Measurements from ENCODE around the gene VRK2.

The VRK2 gene

DNA sequence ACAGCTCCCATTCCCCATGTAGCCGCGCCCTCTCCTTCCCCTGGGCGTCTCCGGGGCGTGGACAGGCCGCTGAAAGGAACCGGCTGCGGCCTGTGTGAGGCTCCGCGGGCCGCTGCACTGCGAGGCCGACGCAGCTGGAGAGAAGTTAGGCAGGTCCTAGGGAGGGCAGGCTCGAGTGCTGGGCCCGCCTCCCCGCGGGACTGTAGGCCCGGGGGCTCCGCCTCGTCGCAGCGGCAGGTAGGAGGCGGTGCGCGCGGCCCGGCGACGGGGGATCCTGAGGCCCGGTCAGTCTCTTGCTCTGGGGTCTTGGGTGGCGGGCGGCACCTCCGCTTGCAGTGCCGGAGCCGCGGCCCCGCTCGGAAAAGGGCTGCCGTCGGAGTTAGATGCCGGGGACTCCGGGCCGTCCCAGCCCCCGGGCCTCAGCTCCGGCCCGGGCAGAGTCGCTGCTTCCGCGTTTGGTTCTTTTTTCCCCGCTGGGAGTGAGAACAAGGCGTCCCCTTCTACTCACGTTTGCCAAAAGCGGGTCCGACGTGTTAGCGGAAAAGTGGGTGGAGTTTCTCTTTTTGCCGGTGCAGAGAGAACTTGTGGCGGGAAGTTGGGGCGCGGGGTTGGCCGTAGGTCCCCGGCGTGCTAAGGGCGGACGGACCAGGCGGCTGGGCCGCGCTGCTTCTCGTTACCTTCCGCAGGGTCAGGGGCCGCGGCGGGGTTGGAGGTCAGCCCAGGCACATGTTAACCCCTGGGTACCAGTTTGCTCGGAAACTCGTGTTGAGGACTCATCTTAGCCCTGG is at the start of gene VRK2:
VRK2 (plus strand) TSS at position 222 of the 788 bp plus-strand sequence. CDS start 2,026 bp downstream, outside the sequence.
- DNase-seq (ENCODE audit: low spot score), result peak; percentile 95

- DNase-seq (ENCODE audit: low spot score), result no peak
Observed at GRCh38 chr2:58006256-58006951, 40.2 kb upstream of the VRK2 start.

- DNase-seq (ENCODE audit: low spot score), result no peak
Observed at GRCh38 chr2:58006952-58007284, 39.7 kb upstream of the VRK2 start.

DNA sequence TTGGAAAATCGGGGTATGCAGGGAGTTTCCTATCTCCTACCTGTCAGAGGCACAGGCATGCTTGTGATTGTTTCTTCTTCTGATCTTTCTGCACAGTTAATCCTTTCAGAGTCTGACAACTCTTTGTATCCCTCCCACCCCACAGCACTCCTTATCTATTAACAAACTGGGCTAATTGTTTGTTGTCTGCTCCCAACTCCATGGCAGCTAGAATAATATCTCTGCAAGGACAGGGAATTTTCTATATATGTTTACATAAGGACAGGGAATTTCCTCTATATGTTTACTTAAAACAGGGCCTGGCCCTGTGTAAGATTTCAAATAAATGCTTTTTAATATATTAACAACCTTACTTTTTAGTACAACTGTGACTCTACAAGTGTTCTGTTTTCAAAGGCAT is 36.0 kb upstream of the VRK2 start:
- no peak for DNase-seq (ENCODE audit: low spot score)

- no peak for DNase-seq (ENCODE audit: low spot score)
Observed at GRCh38 chr2:58019229-58019628, 27.4 kb upstream of the VRK2 start.

DNA sequence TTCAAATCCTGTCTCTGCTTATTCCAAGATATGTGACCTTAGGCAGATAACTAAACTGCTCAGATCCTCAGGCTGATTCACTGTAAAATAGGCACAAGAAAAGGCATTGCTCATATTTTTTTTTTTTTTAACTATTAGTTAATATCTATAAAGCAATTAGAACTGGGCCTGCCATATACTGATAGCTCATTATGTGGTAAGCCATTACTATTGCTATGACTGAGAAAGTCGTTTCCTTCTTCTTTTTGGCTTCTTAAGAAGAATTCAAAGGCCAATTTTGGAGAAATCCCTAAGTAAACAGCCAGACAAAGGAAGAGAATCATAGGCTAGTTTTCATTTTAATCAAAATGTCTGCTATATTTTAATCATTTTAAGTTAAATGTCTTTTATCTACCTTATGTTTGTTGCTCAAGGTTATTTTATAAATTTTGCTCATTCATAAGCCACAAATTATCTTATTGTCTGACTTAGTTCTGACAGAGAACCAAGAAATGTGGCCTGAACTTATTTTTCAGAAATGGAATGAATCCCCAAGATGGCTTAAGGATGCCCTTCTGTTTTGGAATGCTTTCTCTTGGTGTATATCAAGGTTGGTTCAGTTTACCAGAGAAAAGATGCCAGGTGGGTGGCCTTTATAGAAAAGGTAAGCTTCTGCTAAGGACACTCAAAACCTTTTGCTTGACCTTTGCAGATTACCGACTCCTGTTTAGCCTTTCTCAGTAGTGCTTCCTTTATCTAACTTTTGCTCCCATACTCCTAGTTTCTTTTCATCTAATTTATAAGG is 21.3 kb upstream of the VRK2 start:
- DNase-seq (ENCODE audit: low spot score), result no peak

DNA sequence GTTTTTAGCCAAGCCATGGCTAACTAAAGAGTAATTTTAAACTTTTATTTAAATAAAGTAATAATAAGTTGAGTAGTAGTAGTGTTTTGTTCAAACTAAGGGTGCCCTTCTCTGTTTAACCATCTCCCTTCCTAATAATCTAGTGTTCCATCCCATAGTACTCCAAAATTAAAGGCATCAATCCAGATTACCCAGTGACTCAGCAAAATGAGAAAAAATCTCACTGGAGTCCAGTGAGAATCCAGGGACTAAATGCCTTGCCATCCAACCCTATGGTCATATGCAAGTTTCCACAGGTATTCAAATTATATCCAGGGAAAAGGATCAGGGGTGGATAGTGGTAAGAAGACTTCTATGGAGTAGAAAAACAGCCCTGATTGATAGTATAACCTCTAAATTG is 19.6 kb upstream of the VRK2 start:
- DNase-seq (ENCODE audit: low spot score), result no peak

DNA sequence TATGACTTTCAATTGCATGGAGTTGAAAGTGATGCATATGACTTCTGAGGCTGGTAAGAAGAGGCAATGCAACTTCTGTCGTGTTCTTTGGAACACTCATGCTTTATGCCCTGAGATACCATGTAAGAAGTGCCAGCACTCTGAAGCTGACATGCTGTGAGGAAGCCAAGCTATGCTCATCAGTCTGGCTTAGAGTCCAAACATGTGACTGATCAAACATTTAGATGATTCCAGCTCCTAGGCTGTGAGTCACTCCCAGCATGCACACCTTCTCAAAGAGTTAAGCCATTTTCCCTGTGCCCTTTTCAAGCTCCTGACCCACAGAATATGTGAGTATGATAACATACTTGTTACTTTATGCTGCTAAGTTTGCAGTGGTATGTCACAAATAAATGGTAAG is 15.8 kb upstream of the VRK2 start:
- DNase-seq (ENCODE audit: low spot score), result no peak

GRCh38 chr2:58032016-58032763 is 14.4 kb upstream of the VRK2 start:
- DNase-seq (ENCODE audit: low spot score), result peak; percentile 47

DNA sequence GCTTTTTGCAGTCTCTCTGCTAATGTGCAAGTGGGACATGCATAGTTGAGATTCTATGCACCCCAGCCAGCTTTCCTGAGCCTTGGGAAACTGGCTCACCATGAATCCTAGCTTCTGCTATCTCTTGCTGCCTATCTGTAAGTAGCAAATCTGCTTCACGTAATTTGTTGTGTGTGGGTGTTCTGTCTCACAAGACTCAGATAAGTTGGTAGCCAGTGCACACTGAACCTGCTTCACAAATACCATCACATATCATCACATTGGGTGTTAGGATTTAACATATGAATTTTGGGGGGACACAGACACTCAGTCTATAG is 13.9 kb upstream of the VRK2 start:
- DNase-seq (ENCODE audit: low spot score), result no peak

DNA sequence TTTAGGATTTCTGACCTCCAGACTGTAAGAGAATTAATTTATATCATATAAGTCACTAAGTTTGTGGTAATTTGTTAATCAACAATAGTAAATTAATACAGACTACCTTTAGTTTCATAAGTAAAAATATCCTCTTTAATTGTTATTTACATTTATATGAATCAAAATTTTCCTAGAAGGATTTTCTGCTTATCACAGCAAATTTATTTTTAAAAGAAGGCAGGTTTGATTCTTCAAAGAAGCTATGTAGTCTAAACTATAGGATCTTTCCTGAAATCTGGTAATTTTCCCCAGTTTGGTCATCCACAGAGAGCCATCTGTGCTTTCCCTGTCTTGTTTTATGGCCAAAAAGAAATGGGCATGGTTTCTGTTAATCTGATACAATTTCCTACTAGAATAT is 13.1 kb upstream of the VRK2 start:
- DNase-seq (ENCODE audit: low spot score), result no peak

GRCh38 chr2:58035352-58035751 is 11.3 kb upstream of the VRK2 start:
- DNase-seq (ENCODE audit: low spot score), result no peak

DNA sequence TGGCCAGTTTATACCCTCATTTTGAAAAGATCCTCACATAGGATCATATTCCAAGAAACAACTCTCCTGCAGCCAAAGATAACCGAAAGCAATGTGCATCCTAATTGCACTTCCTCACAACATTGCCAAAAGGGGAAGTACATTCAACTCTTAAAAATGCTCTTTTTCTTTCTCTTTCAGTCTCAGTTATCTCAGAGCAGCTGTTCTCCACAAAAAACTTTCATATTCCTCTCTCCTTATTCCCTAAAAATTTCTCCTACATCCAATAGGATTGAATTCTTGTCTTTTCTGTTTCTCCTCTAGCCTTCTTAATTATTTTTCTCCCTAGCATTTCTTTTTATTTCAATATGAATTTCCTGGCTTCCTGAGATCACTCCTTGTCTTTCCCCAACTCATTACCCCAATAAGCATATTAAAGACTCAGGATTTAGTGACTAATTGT is 7.4 kb upstream of the VRK2 start:
- peak; percentile 53 for DNase-seq (ENCODE audit: low spot score)

DNA sequence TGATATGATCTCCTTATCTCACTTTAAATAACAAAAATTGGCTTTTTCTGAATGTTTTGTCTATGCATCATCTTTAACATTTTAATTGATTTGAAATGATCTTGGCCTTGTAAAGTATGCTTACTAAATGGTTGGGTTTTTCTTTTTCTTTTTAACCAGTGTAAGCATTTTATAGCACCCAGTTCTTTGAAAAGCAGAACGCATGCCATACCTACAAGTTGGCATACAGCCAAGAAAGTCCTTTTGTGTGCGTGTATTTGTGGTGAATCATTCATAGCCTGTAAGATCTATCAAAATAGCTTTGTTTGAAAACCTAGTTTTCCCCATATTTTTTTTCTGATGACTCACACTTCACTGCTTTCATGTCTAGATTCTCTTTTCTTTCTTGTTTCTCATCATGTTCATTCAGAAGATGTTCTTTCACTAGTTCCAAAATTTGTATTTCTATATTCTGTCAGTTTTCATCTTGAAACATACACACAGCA is 4.1 kb upstream of the VRK2 start:
- no peak for DNase-seq (ENCODE audit: low spot score)

DNA sequence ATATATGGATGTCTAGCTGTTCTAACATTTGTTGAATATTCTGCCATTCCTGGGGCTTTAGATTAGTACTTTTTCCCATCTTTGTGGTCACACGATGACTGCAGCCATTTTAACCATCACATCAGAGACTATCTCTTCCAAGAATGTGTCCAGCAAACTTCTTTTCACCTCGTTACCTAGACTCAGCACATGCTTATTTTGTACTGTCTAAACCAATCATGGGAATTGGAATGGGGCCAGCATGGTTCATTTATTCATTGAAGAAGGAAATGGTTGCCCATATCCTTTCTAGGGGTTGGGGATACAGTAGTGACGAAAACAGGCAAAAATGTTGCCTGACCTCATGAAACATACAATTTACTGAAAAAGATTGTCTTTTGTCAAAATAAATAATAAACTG is 2.5 kb upstream of the VRK2 start:
- DNase-seq (ENCODE audit: low spot score), result no peak

DNA sequence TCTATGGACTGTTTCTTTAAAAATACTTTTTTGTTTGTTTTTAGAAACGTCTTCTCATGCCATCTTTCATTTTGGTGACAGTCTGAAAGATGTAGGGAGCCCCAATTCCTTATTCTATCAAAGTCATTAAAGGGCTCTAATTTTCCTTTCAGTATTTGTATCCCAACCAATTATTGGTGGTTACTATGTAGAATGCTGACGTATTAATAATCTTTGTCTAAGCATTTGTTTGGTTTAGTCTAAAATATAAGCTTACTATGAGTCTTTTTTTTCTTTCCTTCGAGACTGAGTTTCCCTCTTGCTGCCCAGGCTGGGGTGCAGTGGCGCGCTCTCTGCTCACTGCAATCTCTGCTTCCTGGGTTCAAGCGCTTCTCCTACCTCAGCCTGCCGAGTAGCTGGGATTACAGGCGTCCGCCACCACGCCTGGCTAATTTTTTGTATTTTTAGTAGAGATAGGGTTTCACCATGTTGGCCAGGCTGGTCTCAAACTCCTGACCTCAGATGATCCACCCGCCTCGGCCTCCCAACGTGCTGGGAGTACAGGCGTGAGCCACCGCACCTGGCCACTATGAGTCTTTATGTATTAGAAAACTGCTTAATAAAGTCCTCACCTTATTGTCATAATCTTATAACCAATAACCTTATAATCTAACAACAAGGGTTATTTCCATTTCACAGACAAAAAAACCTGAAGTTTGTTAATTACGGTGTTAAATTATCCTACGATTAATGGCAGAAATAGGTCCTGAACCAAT is 849 bp upstream of the VRK2 start:
- DNase-seq (ENCODE audit: low spot score), result no peak

DNA sequence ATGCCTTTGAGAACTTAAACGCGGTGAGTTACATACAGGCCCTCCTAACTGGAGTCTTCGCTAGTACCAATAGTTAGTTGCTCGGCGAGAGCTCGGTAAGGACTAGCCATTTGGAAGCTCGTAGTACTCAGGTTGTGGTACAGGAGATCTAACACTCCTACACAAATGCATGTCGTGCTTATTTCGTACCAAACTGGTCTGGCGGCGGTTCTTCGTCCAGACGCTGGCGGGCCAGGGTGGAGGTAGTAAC is 346 bp upstream of the VRK2 start:
- DNase-seq (ENCODE audit: low spot score), result no peak

DNA sequence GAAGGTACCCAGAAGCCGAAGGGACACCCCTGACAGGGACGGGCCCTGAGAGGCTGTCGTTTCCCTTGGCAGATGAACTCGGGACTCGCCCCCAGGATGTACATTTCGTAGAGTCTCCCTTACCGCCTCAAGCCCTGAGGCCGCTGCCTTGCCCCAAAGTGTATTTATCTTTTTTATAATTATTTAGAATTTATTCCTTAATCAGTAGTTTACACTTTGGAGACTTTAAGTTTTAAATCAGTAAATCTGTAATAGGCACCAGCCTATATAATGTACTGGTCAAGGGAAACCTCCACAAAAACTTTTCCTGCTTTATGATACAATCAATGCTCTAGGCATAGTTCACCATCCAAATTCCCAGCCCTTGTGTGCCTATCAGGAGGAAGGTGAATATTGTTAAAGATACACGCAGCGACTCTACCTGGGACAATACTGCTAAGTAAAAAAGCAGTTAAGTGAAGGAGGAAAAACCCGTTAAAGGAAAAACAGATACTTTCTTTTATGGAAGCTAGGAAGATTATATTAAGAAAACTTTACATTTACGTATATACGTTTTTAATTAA is 848 bp downstream of the VRK2 start:
- DNase-seq (ENCODE audit: low spot score), result no peak

DNA sequence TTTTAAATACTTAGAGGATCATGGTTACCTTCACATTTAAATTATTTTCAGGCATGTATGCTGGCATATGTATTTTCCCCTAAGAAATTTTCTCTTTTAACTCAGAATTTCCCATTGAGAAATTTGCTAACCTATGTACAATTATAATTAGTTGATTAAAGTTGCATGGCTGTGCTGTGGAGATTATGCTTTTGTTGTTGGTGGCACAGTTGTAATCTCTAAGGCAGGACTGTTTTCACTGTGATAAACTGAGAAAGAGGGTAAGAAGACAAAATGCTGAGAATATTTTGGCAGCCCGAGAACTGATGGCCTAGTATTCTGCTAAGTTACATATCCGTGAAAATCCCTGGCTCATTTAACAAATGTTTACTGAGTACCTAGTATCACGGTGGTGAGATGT is 1.4 kb downstream of the VRK2 start:
- peak; percentile 17 for DNase-seq (ENCODE audit: low spot score)

- DNase-seq (ENCODE audit: low spot score), result no peak
Observed at GRCh38 chr2:58051445-58051844, 4.8 kb downstream of the VRK2 start.

DNA sequence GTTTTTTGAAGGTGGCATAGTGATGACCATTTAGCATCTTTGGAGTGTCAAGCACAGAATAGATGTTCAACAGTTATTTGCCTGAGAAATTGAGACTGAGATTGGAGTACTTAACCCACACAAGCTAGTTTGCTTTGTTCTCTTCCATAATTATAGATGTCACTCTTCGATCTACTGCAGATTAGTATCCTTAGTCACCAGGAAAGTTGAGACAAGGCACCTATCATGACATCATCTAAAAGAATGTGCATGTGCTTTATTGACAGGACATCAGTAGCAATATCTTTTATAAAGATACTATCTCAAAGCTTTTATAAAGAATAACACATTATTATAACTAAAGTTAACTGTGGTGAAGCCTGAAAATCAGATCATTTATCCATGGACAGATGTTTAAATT is 6.4 kb downstream of the VRK2 start:
- DNase-seq (ENCODE audit: low spot score), result no peak

- no peak for DNase-seq (ENCODE audit: low spot score)
Observed at GRCh38 chr2:58054264-58054663, 7.7 kb downstream of the VRK2 start.
